Testis (tissue), 3 donors: ENCODE measurements around the gene FCRLA. TPM values are rescaled to one million over a fixed set of nuclear protein-coding genes. Genes with fewer than 3 reads are reported as not detected.

Experiments
- DNase-seq: peaks from one replicate; pipeline ENCODE4 v3.0.0-alpha.2; 2019
- H3K27ac ChIP-seq, 2 donors: fragments of 200-600 bp; sonication (generic); one replicate each; pipeline ENCODE4 v1.5.1; 2019
- H3K27me3 ChIP-seq: fragments of 200-600 bp; sonication (generic); one replicate; pipeline ENCODE4 v1.5.1; 2019
- H3K36me3 ChIP-seq: fragments of 200-600 bp; sonication (generic); one replicate; pipeline ENCODE4 v1.5.1; 2017; ENCODE audit warnings: low read depth; ENCODE audit errors: missing control alignments
- H3K4me1 ChIP-seq: fragments of 200-600 bp; sonication (generic); one replicate; pipeline ENCODE4 v1.5.1; 2019
- H3K4me3 ChIP-seq, 2 donors: fragments of 200-600 bp; sonication (generic); one replicate each; pipeline ENCODE4 v1.5.1; 2017 to 2019
- H3K9me3 ChIP-seq: fragments of 200-600 bp; sonication (generic); one replicate; pipeline ENCODE4 v1.5.1; 2017
- POLR2A ChIP-seq: fragments of 450-650 bp; IDR thresholded peaks from one replicate; pipeline ENCODE4 v1.6.1; 2017; ENCODE audit warnings: antibody characterized with exemption, mild to moderate bottlenecking, moderate library complexity
- WGBS, 2 donors: methylation state at CpG; one replicate each; pipeline ENCODE4 v1.1.5; 2018; 5-methylcytosine and 5-hydroxymethylcytosine counted together
- intact Hi-C: fragments of 100-400 bp; cut with DNase I; formaldehyde crosslinking; loops from one replicate; pipeline ENCODE4 v1.15.1; 2023; ENCODE audit warnings: low total_unique reads
- polyA plus RNA-seq: library from polyadenylated mRNA; stranded (reverse); fragments of 350-450 nt; fragmentation: Illumina TruSeq; extraction: RNeasy Lipid Tissue Mini Kit (QIAGEN cat#74804); gene quantifications from one replicate; pipeline ENCODE4 v1.2.3, GENCODE V29; 2014; ENCODE audit warnings: low read depth, low replicate concordance; ENCODE audit not compliant: insufficient read depth
- small RNA-seq, 2 donors: library from RNA; depleted of rRNA; stranded (forward); fragments of <200 nt; gene quantifications; one replicate each; pipeline ENCODE3, GENCODE V24; 2016
- total RNA-seq, 2 donors: library from RNA; depleted of rRNA; stranded (reverse); fragments of >200 nt; gene quantifications; one replicate each; pipeline ENCODE4 v1.2.3, GENCODE V29; 2016
- TF ChIP-seq, protein P1 (sequence below), 3 experiments: fragments of 450-650 bp in 2 of 3; fragments of 200-600 bp in 1 of 3; sonication (generic) in 1 of 3; IDR thresholded peaks; one replicate each; pipeline ENCODE4 v1.5.1; 2016 to 2019; ENCODE audit warnings: antibody characterized with exemption in 3 of 3, mild to moderate bottlenecking in 2 of 3, moderate library complexity in 1 of 3

Gene FCRLA
- total and polyA plus RNA-seq, 3 donors from 2014 or later, result 0.50 TPM; not detected in 2

DNA sequence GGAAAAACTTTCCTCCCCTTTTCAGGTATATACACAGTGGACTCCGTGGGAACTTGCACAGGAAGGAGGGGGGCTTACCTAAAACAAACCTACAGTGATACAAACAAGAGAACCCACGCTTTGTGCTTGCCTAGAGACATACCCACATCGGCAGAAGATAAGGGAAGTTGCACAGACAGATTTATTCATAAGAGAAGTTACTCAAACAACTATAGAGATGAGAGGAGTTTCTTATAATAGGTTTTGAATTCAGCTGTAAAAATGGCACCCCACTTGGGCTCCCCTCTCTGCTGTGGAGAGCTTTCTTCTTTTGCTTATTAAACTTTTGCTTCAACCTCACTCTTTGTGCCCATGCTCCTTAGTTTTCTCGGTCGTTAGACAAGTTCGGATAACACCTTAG lies 40.8 kb downstream of the FCRLA start:
- 40 to 52% methylated on average over 6 of the region's 6 CpGs for WGBS, 2 donors
- Histone ChIP-seq H3K27me3 (no peaks in the 10 kb centered on the region), H3K9me3 (no peaks in the 10 kb centered on the region), H3K27ac (no peak overlapping the region), H3K4me3 (no peak overlapping the region), H3K4me1 (peaks cover 5% of the 10 kb centered on the region), H3K36me3 (no peaks in the 10 kb centered on the region)
- no peak for DNase-seq
- no peak for TF ChIP-seq POLR2A
- TF ChIP-seq, protein P1, sequence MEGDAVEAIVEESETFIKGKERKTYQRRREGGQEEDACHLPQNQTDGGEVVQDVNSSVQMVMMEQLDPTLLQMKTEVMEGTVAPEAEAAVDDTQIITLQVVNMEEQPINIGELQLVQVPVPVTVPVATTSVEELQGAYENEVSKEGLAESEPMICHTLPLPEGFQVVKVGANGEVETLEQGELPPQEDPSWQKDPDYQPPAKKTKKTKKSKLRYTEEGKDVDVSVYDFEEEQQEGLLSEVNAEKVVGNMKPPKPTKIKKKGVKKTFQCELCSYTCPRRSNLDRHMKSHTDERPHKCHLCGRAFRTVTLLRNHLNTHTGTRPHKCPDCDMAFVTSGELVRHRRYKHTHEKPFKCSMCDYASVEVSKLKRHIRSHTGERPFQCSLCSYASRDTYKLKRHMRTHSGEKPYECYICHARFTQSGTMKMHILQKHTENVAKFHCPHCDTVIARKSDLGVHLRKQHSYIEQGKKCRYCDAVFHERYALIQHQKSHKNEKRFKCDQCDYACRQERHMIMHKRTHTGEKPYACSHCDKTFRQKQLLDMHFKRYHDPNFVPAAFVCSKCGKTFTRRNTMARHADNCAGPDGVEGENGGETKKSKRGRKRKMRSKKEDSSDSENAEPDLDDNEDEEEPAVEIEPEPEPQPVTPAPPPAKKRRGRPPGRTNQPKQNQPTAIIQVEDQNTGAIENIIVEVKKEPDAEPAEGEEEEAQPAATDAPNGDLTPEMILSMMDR (IDR thresholded peaks at IDR 0.05), result no peak
- intact Hi-C loops, result no loop called here

DNA sequence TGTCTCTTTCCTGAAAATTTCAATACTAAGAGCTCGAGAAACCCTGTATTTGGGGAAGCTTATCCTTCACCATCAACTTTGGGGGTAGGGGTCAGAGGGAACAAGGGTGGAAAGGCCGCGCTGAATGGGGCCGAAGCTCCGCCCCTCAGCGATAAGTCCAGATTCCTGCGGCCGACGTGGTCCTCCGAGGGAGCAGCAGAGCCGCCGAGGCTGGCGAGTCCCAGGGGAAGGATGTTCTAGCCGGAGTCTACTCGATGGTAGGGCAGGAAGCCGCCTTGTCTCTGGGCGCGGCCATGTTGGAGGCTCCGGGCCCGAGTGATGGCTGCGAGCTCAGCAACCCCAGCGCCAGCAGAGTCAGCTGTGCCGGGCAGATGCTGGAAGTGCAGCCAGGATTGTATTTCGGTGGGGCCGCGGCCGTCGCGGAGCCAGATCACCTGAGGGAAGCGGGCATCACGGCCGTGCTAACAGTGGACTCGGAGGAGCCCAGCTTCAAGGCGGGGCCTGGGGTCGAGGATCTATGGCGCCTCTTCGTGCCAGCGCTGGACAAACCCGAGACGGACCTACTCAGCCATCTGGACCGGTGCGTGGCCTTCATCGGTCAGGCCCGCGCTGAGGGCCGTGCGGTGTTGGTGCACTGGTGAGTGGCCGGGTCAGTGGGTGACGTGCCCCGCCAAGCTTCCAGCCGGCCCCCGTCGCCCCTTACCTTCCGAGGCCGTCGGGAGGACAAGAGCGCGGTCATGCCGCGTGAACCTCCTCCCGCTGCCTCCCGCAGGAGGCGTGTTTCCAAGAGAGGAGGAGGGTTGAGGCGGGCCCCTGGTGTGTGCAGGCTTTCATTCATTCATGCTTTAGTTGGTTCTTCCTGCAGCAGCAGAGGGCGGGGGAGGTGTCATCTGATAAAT lies 42.7 kb downstream of the FCRLA start, which contains the start of gene DUSP12:
Gene DUSP12 (plus strand): TSS at position 278 of the 899 bp plus-strand sequence. CDS start 16 bp downstream, at position 294.
- peak; percentile 97 for DNase-seq
- TF ChIP-seq POLR2A, result no peak
- TF ChIP-seq, protein P1 (IDR thresholded peaks at IDR 0.05), result no peak
- intact Hi-C loops, result no loop called here
- Histone ChIP-seq H3K27ac (peak within 1 kb of the TSS; percentile 48 to 88), H3K4me1 (peaks cover 5% of the 10 kb centered on the region), H3K4me3 (peak within 1 kb of the TSS; percentile 69 to 97), H3K9me3 (no peaks in the 10 kb centered on the region), H3K27me3 (no peaks in the 10 kb centered on the region), H3K36me3 (no peaks in the 10 kb centered on the region)
- 0 to 1% methylated on average over 13 to 57 of the region's 65 CpGs for WGBS, 2 donors

DNA sequence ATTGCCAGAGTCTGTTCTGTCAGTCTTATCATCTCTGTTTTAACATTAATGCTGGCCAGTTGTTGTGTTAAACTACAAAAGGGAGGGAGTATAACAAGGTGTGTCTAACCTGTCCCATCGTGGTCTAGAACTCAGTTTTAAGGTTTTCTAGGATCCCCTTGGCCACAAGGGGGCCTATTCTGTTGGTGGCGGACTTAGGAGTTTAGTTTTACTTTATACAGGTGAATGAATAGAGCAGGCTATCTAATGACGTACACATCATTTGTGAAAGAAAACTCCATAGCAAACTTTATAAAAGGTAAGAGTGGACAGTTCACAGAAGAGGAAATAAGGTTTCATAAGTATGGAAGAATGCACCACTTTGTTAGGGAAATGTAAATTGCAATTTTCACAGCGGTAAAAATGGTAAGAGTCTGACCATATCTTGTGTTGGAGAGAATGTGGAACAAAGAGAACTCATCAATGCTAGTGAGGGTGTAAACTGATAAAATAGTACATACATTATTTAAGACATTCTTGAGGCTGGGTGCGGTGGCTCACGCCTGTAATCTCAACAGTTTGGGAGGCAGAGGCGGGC lies 56.6 kb downstream of the FCRLA start:
- Histone ChIP-seq H3K27ac (peak overlapping the region in 1 of 2 donors; percentile 18), H3K4me3 (no peak overlapping the region), H3K4me1 (peaks cover 11% of the 10 kb centered on the region), H3K27me3 (no peaks in the 10 kb centered on the region), H3K36me3 (no peaks in the 10 kb centered on the region), H3K9me3 (no peaks in the 10 kb centered on the region)
- WGBS, 2 donors, result 76 to 81% methylated on average over 7 of the region's 7 CpGs
- TF ChIP-seq, protein P1 (IDR thresholded peaks at IDR 0.05), result peak in 1 of 3 experiments; percentile 42
- TF ChIP-seq POLR2A, result no peak
- no peak for DNase-seq
- intact Hi-C loops, result no loop called here

Small RNAs within 50 kb of the gene (small RNA-seq; reads per million reads assigned to genes)
- gene RF00019 (0 reads per million in 2 donors), gene RN7SL466P (0 reads per million in 2 donors)

Other genes with a start within 250 kb of the FCRLA start
- gene FCGR2A, start 201.8 kb upstream of the FCRLA start, total RNA-seq, result 10 to 100 TPM in 1 of 2 donors, 1 to 10 TPM in 1; 7.2 to 19.9 TPM
- gene FCGR2A, start 201.8 kb upstream of the FCRLA start, polyA plus RNA-seq, result 15.4 TPM
- 1 to 10 TPM in 1 of 2 donors, under 1 TPM in 1; 0.94 to 2.5 TPM for gene HSPA6, start 182.7 kb upstream of the FCRLA start, total RNA-seq
- gene HSPA6, start 182.7 kb upstream of the FCRLA start, polyA plus RNA-seq, result 2.8 TPM
- 1 to 10 TPM; 2.0 to 5.5 TPM for gene FCGR3A, start 157.4 kb upstream of the FCRLA start, total RNA-seq
- 25.7 TPM for gene FCGR3A, start 157.4 kb upstream of the FCRLA start, polyA plus RNA-seq
- gene FCGR3B, start 76.1 kb upstream of the FCRLA start, total RNA-seq, result under 1 TPM in 1 of 2 donors, not detected in 1; 0.37 TPM
- gene FCGR3B, start 76.1 kb upstream of the FCRLA start, polyA plus RNA-seq, result 2.5 TPM
- 1 to 10 TPM; 1.1 to 5.8 TPM for gene FCGR2B, start 44.1 kb upstream of the FCRLA start, total RNA-seq
- gene FCGR2B, start 44.1 kb upstream of the FCRLA start, polyA plus RNA-seq, result 16.1 TPM
- gene FCRLB, start 14.3 kb downstream of the FCRLA start, total RNA-seq, result under 1 TPM; 0.63 to 0.68 TPM
- gene FCRLB, start 14.3 kb downstream of the FCRLA start, polyA plus RNA-seq, result 0.53 TPM
- 10 to 100 TPM; 23.6 to 31.8 TPM for gene DUSP12, start 42.6 kb downstream of the FCRLA start, total RNA-seq
- gene DUSP12, start 42.6 kb downstream of the FCRLA start, polyA plus RNA-seq, result 21.8 TPM
- gene ATF6, start 59.1 kb downstream of the FCRLA start, total RNA-seq, result 10 to 100 TPM; 38.0 to 38.2 TPM
- gene ATF6, start 59.1 kb downstream of the FCRLA start, polyA plus RNA-seq, result 22.6 TPM